ENCODE results near the gene RHBDL1.

The RHBDL1 gene

GRCh38 chr16:726438-727290 lies 51.2 kb downstream of the RHBDL1 start, which contains the start of the genes CCDC78 and HAGHL:
Gene CCDC78, minus strand, starts transcription at chr16:726443. Its CDS starts 76 bp downstream, at chr16:726367.
Gene HAGHL, plus strand, starts transcription at chr16:727106. Its CDS starts 404 bp downstream, at chr16:727510.
- TF ChIP-seq CTCF (IDR thresholded peaks at IDR 0.05; ENCODE audit: low read depth, low read length): no peak
- peak in 1 of 2 donors; percentile 63 for DNase-seq (ENCODE audit: low read depth in 2 of 2)
- peak within 1 kb of the TSS; percentile 63 to 81 for H3K4me3 ChIP-seq (replicated peaks in 1 of 2; ENCODE audit: low read depth in 2 of 2, low read length in 2 of 2)

DNA sequence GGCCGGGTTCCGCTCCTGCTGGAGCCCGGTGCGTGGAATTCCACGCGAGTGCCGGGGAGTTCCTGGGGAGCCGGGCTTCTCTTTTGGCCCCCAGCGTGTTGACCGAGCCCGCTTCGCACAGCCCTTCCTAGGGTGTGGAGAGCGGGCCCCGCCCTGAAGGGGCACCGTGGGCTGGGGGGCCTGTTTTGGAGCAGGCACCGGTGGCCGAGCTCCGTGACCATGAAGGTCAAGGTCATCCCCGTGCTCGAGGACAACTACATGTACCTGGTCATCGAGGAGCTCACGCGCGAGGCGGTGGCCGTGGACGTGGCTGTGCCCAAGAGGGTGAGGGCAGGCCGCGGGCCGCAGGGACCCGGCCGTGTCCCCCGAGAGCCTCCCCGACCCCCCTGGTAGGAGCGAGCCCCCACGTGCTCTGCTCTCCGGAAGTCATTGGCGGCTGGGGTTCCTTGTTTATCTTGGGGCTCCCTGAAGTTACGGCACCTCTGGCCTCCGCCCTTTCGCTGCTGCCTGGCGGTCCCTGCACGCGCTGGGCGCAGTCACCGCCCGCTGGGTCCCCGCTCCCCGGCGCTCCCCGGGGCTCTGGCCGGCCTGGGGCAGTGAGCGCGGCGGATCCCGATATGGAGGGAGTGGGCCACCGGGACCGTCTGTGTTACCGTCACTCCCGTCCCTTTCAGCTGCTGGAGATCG lies 52.0 kb downstream of the RHBDL1 start:
- peak overlapping the region; percentile 63 to 81 for H3K4me3 ChIP-seq (replicated peaks in 1 of 2; ENCODE audit: low read depth in 2 of 2, low read length in 2 of 2)
- DNase-seq (ENCODE audit: low read depth in 2 of 2): no peak
- TF ChIP-seq CTCF (IDR thresholded peaks at IDR 0.05; ENCODE audit: low read depth, low read length): no peak
